HG03432 (cell line): ENCODE data around the gene MYLK.
"Not testable (repeated sequence)": the region's sequence is repeated elsewhere in the genome, so short reads cannot be mapped to it uniquely, and the experiment has no call there.

Source experiments
- ATAC-seq: cut with Tn5 transposase; IDR thresholded peaks from one replicate; pipeline ENCODE4 v1.9.1; 2021; ENCODE audit warnings: mild to moderate bottlenecking, moderate library complexity; ENCODE audit not compliant: unreplicated experiment

The MYLK gene

GRCh38 chr3:123755501-123755900 lies 128.6 kb downstream of the MYLK start:
- ATAC-seq, result no peak

GRCh38 chr3:123755085-123755484 lies 129.0 kb downstream of the MYLK start:
- no peak for ATAC-seq

- ATAC-seq, result no peak
Observed at GRCh38 chr3:123753286-123753685, 130.8 kb downstream of the MYLK start.

- no peak for ATAC-seq
Observed at GRCh38 chr3:123752228-123752627, 131.9 kb downstream of the MYLK start.

- ATAC-seq, result no peak
Observed at GRCh38 chr3:123751433-123751832, 132.7 kb downstream of the MYLK start.

- no peak for ATAC-seq
Observed at GRCh38 chr3:123750659-123751420, 133.3 kb downstream of the MYLK start.

- ATAC-seq, result no peak
Observed at GRCh38 chr3:123750209-123750608, 133.9 kb downstream of the MYLK start.

GRCh38 chr3:123749711-123750110 lies 134.4 kb downstream of the MYLK start:
- no peak for ATAC-seq

- no peak for ATAC-seq
Observed at GRCh38 chr3:123745184-123745855, 138.8 kb downstream of the MYLK start.

- no peak for ATAC-seq
Observed at GRCh38 chr3:123744064-123744463, 140.1 kb downstream of the MYLK start.

GRCh38 chr3:123743121-123743520 lies 141.0 kb downstream of the MYLK start:
- no peak for ATAC-seq

- ATAC-seq, result no peak
Observed at GRCh38 chr3:123741041-123741511, 143.1 kb downstream of the MYLK start.

- no peak for ATAC-seq
Observed at GRCh38 chr3:123740391-123740822, 143.7 kb downstream of the MYLK start.

- ATAC-seq, result no peak
Observed at GRCh38 chr3:123739754-123740153, 144.4 kb downstream of the MYLK start.

GRCh38 chr3:123739106-123739505 lies 145.0 kb downstream of the MYLK start:
- no peak for ATAC-seq

- ATAC-seq, result not testable (repeated sequence)
Observed at GRCh38 chr3:123738522-123738921, 145.6 kb downstream of the MYLK start.

GRCh38 chr3:123737168-123737567 lies 147.0 kb downstream of the MYLK start:
- no peak for ATAC-seq

- ATAC-seq, result no peak
Observed at GRCh38 chr3:123735456-123735855, 148.7 kb downstream of the MYLK start.

GRCh38 chr3:123734527-123734902 lies 149.6 kb downstream of the MYLK start:
- ATAC-seq, result no peak

GRCh38 chr3:123733805-123734526 lies 150.2 kb downstream of the MYLK start:
- no peak for ATAC-seq

- no peak for ATAC-seq
Observed at GRCh38 chr3:123733341-123733740, 150.8 kb downstream of the MYLK start.

GRCh38 chr3:123732447-123732846 lies 151.7 kb downstream of the MYLK start:
- ATAC-seq, result no peak
